ENCODE data around the gene HOXA9.

HOXA9 gene

GRCh38 chr7:27151931-27152815, 13.2 kb downstream of the HOXA9 start, which contains the start of gene HOXA3:
Gene HOXA3, minus strand, starts transcription at chr7:27152583. Its CDS starts 41,943 bp downstream, at chr7:27110640.
- DNase-seq = no peak

GRCh38 chr7:27151341-27151930, 13.9 kb downstream of the HOXA9 start:
- no peak for DNase-seq

- peak; percentile 84 for DNase-seq
These were observed 14.6 kb downstream of the HOXA9 start for GRCh38 chr7:27150568-27151340.

GRCh38 chr7:27149842-27150567, 15.3 kb downstream of the HOXA9 start:
- no peak for DNase-seq

GRCh38 chr7:27148756-27149641, 16.3 kb downstream of the HOXA9 start:
- DNase-seq = no peak

- no peak for DNase-seq
These were observed 17.1 kb downstream of the HOXA9 start for GRCh38 chr7:27148031-27148755.

- DNase-seq = no peak
These were observed 17.9 kb downstream of the HOXA9 start, which contains the start of gene HOXA6 for GRCh38 chr7:27147199-27148030. Gene HOXA6, minus strand, starts transcription at chr7:27147774. Its CDS starts 25 bp downstream, at chr7:27147749.

GRCh38 chr7:27146491-27147198, 18.7 kb downstream of the HOXA9 start:
- DNase-seq = no peak

- DNase-seq = no peak
These were observed 19.4 kb downstream of the HOXA9 start for GRCh38 chr7:27145914-27146412.

GRCh38 chr7:27145165-27145913, 20.0 kb downstream of the HOXA9 start:
- no peak for DNase-seq

- no peak for DNase-seq
These were observed 20.6 kb downstream of the HOXA9 start for GRCh38 chr7:27144781-27145164.

GRCh38 chr7:27143950-27144780, 21.2 kb downstream of the HOXA9 start:
- DNase-seq = no peak

- no peak for DNase-seq
These were observed 22.1 kb downstream of the HOXA9 start, which contains the start of gene HOXA5 for GRCh38 chr7:27143023-27143949. Gene HOXA5, minus strand, starts transcription at chr7:27143681. Its CDS starts 74 bp downstream, at chr7:27143607.

GRCh38 chr7:27142580-27143022, 22.7 kb downstream of the HOXA9 start:
- DNase-seq = no peak

GRCh38 chr7:27141923-27142579, 23.3 kb downstream of the HOXA9 start:
- no peak for DNase-seq

Data from 8988T (cell line).